Esophagus squamous epithelium (tissue), 4 donors: ENCODE results near the gene UBE2D2.

Experiments used
- CTCF ChIP-seq, 6 experiments: fragments of 450-650 bp in 4 of 6; fragments of 200-600 bp in 2 of 6; sonication (generic) in 2 of 6; IDR thresholded peaks; one replicate each; pipeline ENCODE4 v1.5.1; 2016 to 2019; ENCODE audit warnings: antibody characterized with exemption in 6 of 6, mild to moderate bottlenecking in 4 of 6, moderate library complexity in 4 of 6
- POLR2A ChIP-seq, 4 donors: fragments of 450-650 bp; IDR thresholded peaks; one replicate each; pipeline ENCODE4 v1.6.1; 2017; ENCODE audit warnings: antibody characterized with exemption in 4 of 4, mild to moderate bottlenecking in 4 of 4, moderate library complexity in 3 of 4

- TF ChIP-seq POLR2A (IDR thresholded peaks at IDR 0.05) (no peak), CTCF (IDR thresholded peaks at IDR 0.05) (no peak)
These were observed 114.7 kb downstream of the UBE2D2 start for GRCh38 chr5:139675825-139676224.
